Mucosa of stomach (tissue), 1 donor: ENCODE measurements around the gene PDE9A.

ENCODE experiments used
- H3K27me3 ChIP-seq: one replicate; pipeline ENCODE4 v1.7.0; 2013; ENCODE audit warnings: mild to moderate bottlenecking, low read length; ENCODE audit not compliant: control insufficient read depth, insufficient read depth
- H3K36me3 ChIP-seq: one replicate; pipeline ENCODE4 v1.7.0; 2013; ENCODE audit warnings: low read length; ENCODE audit not compliant: control insufficient read depth, insufficient read depth
- H3K4me1 ChIP-seq: one replicate; pipeline ENCODE4 v1.7.0; 2013; ENCODE audit warnings: mild to moderate bottlenecking, low read length; ENCODE audit not compliant: control insufficient read depth, insufficient read depth
- H3K4me3 ChIP-seq: one replicate; pipeline ENCODE4 v1.7.0; 2013; ENCODE audit warnings: low read length
- H3K9ac ChIP-seq: one replicate; pipeline ENCODE4 v1.7.0; 2013; ENCODE audit warnings: mild to moderate bottlenecking, low read length, moderate library complexity
- H3K9me3 ChIP-seq: one replicate; pipeline ENCODE4 v1.7.0; 2013; ENCODE audit warnings: mild to moderate bottlenecking, low read length, moderate library complexity; ENCODE audit not compliant: control insufficient read depth
- donor health status: Pancreatic carcinoma.

PDE9A gene

DNA sequence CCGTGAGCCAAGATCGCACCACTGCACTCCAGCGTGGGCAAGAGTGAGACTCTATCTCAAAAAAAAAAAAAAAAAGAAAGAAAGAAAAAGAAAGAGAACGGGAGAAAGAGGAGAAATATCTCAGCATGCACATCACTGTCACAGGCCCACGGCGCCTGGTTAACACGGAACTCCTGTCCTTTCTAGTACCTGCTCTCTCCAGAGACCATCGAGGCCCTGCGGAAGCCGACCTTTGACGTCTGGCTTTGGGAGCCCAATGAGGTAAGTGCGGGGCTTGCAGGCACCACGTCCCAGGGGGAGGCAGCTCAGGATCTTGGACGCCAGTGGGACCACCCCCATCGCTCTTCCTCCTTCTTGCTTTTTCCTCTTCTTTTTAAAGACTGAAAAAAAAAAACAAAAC, 100.4 kb downstream of the PDE9A start:
- Histone ChIP-seq H3K9ac (no peak overlapping the region), H3K27me3 (no peaks in the 10 kb centered on the region), H3K9me3 (no peaks in the 10 kb centered on the region), H3K36me3 (no peaks in the 10 kb centered on the region), H3K4me3 (no peak overlapping the region), H3K4me1 (peaks cover 8% of the 10 kb centered on the region)

DNA sequence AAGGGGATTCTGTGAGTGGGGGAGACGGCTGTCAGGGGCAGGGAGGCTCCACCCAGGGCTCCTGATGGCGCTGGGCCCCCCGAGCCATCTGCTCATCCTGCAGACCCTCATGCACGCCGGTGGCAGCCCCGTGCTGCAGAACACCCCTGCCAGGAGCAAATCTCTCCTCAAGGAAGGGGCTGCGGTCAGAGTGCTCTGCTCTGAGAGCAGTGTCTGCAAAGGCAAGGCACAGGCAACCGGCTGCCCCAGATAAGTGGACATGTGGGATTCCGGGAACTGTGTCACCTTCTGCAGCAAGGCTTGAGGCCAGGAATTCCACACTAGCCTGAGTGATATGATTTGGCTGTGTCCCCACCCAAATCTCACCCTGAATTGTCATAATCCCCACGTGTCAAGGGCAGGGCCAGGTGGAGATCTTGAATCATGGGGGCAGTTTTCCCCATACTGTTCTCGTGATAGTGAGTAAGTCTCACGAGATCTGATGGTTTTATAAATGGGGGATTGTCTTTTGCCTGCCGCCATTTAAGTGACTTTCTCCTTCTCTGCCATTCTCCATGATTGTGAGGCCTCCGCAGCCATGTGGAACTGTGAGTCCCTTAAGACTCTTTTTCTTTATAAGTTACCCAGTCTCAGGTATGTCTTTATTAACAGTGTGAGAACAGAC, 101.0 kb downstream of the PDE9A start:
- no peaks in the 10 kb centered on the region for H3K9me3 ChIP-seq

GRCh38 chr21:42755031-42755665, 101.7 kb downstream of the PDE9A start:
- Histone ChIP-seq H3K4me1 (no peaks in the 10 kb centered on the region), H3K36me3 (no peaks in the 10 kb centered on the region), H3K4me3 (no peak overlapping the region), H3K9ac (no peak overlapping the region), H3K9me3 (no peaks in the 10 kb centered on the region), H3K27me3 (no peaks in the 10 kb centered on the region)

More for the DNA sequence above, 101.0 kb downstream of the PDE9A start:
- Histone ChIP-seq H3K36me3 (no peaks in the 10 kb centered on the region), H3K9ac (no peak overlapping the region), H3K4me3 (no peak overlapping the region), H3K27me3 (no peaks in the 10 kb centered on the region), H3K4me1 (peaks cover 2% of the 10 kb centered on the region)

- Histone ChIP-seq H3K4me1 (peaks cover 4% of the 10 kb centered on the region), H3K9ac (no peak overlapping the region), H3K36me3 (no peaks in the 10 kb centered on the region), H3K9me3 (no peaks in the 10 kb centered on the region), H3K4me3 (no peak overlapping the region), H3K27me3 (no peaks in the 10 kb centered on the region)
Observed at GRCh38 chr21:42755766-42756579, 102.6 kb downstream of the PDE9A start.

DNA sequence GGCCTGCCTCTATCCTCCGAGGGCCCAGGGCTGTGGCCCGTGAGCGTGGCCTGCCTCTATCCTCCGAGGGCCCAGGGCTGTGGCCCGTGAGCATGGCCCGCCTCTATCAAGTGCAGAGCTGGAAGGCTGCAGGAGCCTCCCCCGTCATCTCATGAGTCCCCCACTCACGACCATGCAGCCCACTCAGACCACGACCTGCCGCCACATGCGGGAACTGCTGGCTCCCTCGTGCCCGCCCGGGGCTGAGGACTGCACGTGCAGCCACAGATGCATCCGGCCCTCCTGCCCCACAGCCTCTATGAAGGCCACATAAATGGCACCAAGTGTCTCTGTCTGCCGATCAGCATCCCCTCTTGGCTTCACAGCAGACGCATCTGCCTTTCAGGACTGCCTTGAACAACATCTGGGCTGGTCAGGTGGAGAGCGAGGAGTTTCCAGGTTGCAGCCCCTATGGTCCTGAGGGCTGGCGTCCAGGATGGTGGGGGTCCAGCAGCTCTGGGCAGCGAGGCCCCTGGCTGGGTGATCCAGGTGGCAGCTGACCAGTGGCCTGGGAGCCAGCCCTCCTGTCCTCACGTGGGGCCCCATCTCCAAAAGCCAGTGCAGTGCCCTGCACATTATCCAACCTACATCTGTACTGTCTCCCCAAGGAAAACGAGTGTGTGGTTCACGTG, 103.3 kb downstream of the PDE9A start:
- Histone ChIP-seq H3K36me3 (no peaks in the 10 kb centered on the region), H3K4me3 (no peak overlapping the region), H3K4me1 (peaks cover 7% of the 10 kb centered on the region), H3K27me3 (no peaks in the 10 kb centered on the region), H3K9ac (no peak overlapping the region), H3K9me3 (no peaks in the 10 kb centered on the region)

- H3K36me3 ChIP-seq = no peaks in the 10 kb centered on the region
Observed at GRCh38 chr21:42757422-42757821, 104.0 kb downstream of the PDE9A start.

DNA sequence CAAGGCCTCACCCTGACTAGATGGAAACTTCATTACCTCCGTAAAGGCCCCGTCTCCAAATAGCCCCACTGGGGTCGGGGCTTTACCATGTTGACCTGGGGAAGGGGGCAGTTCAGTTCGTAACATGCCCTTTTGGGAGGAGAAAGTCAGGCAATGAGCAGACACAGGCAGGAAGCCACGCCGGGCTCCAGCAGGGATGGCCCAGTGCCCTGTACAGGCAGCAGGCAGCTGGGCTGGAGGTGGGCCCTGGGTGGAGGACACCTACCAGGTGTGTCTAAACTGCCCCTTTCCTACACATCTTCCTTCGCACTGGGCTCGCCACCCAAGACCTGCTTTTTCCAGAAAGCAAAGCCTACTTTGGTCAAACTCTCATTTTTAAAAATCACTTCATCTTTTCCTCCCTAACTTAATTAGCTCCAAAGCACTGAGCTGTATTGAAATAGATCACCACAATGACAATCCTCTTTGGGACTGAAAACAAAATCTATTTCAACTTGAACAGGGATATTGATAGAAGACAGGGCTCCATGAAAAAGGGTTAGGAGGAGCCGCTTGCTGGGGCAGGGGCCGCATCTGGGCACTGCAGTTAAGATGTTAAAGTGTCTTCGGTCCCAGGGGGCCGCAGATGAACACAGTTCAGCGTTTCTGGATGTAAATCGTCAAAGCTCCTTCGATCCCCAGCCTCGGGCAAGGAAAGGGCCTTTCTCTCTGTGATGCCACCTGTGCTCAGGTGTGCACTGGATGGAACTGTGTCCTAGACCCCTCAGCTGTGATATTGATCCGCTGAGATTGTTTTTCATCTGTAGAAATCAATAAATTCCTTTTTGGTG, 104.6 kb downstream of the PDE9A start:
- no peaks in the 10 kb centered on the region for H3K9me3 ChIP-seq
- no peaks in the 10 kb centered on the region for H3K36me3 ChIP-seq
- no peaks in the 10 kb centered on the region for H3K27me3 ChIP-seq
- H3K9ac ChIP-seq = no peak overlapping the region
- peaks cover 7% of the 10 kb centered on the region for H3K4me1 ChIP-seq
- H3K4me3 ChIP-seq = no peak overlapping the region

More at GRCh38 chr21:42757422-42757821, 104.0 kb downstream of the PDE9A start:
- Histone ChIP-seq H3K4me1 (peaks cover 7% of the 10 kb centered on the region), H3K27me3 (no peaks in the 10 kb centered on the region), H3K4me3 (no peak overlapping the region), H3K9ac (no peak overlapping the region), H3K9me3 (no peaks in the 10 kb centered on the region)

GRCh38 chr21:42758721-42759593, 105.5 kb downstream of the PDE9A start:
- H3K4me1 ChIP-seq = peaks cover 7% of the 10 kb centered on the region
- no peaks in the 10 kb centered on the region for H3K27me3 ChIP-seq
- H3K9ac ChIP-seq = no peak overlapping the region
- H3K36me3 ChIP-seq = no peaks in the 10 kb centered on the region
- no peaks in the 10 kb centered on the region for H3K9me3 ChIP-seq
- no peak overlapping the region for H3K4me3 ChIP-seq

DNA sequence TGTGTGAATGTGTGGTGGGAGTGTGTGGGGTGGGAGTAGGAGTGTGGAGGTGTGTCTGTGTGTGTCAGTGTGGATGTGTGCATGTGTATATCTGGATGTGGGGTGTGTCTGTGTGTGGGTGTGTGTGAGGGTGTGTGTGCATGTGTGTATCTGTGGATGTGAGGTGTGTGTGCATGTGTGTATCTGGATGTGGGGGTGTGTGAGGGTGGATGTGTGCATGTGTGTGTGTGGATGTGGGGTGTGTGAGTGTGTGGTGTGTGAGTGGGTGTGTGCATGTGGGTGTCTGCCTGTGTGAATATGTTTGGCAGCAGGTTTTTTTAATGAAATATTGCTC, 106.1 kb downstream of the PDE9A start:
- H3K36me3 ChIP-seq = no peaks in the 10 kb centered on the region
- H3K4me1 ChIP-seq = peaks cover 7% of the 10 kb centered on the region
- H3K4me3 ChIP-seq = no peak overlapping the region
- no peak overlapping the region for H3K9ac ChIP-seq
- no peaks in the 10 kb centered on the region for H3K9me3 ChIP-seq
- no peaks in the 10 kb centered on the region for H3K27me3 ChIP-seq

DNA sequence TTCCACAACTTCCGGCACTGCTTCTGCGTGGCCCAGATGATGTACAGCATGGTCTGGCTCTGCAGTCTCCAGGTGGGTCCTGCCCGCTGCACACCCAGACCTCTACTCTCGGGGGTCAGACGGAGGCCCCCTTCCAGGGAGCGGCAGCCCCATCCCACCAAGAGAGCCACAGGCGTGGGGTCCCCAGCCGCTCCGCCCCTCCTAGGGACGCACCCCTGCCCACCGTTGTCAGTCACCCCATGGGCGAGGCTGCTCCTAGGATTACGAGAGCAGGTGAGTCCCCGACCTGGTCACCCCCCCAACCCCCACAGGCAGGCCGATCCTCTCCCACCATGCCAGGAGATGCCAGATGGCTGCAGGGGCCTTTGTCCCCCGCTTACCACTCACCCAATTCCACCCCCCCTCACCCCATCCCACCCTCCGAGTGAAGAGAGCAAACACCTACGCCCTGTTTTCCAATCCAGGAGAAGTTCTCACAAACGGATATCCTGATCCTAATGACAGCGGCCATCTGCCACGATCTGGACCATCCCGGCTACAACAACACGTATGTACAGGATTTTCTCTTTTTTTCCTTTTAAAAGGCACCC, 107.0 kb downstream of the PDE9A start:
- H3K9me3 ChIP-seq = no peaks in the 10 kb centered on the region
- H3K4me3 ChIP-seq = no peak overlapping the region
- peaks cover 7% of the 10 kb centered on the region for H3K4me1 ChIP-seq
- H3K9ac ChIP-seq = no peak overlapping the region
- no peaks in the 10 kb centered on the region for H3K27me3 ChIP-seq
- H3K36me3 ChIP-seq = no peaks in the 10 kb centered on the region
